Measurements from ENCODE around the gene ADAMTSL1. TPM values are rescaled to one million over a fixed set of nuclear protein-coding genes. Genes with fewer than 3 reads are reported as not detected.

Gene ADAMTSL1
- total and polyA plus RNA-seq, 9 of the 15 experiments (the other 6 are each of a cell fraction or from before 2014, with no cell fraction given) = 0.01 TPM; not detected in 8

GRCh38 chr9:18855656-18856055, 381.7 kb downstream of the ADAMTSL1 start:
- H3K27me3 ChIP-seq (ENCODE audit: control insufficient read depth in 2 of 2, insufficient read depth in 2 of 2, low read length in 2 of 2) = no peaks in the 10 kb centered on the region
- H3K36me3 ChIP-seq (ENCODE audit: control insufficient read depth, insufficient read depth, low read length) = no peaks in the 10 kb centered on the region
- no peaks in the 10 kb centered on the region for H4K20me1 ChIP-seq (replicated peaks; ENCODE audit: control insufficient read depth, insufficient read depth, low read length)
- no peak overlapping the region for H3K9ac ChIP-seq (ENCODE audit: insufficient read depth in 1 of 2, low read depth in 2 of 2, low read length in 2 of 2)
- no peaks in the 10 kb centered on the region for H3K4me1 ChIP-seq (replicated peaks in 1 of 2; ENCODE audit: control insufficient read depth in 2 of 2, insufficient read depth in 2 of 2, low read length in 2 of 2)
- no peak overlapping the region for H2AFZ ChIP-seq (ENCODE audit: low read depth, low read length)
- BruUV-seq (replicated peaks) = no TSS peak
- FAIRE-seq (no peak), DNase-seq (ENCODE audit: extremely low read depth in 1 of 4, low spot score in 3 of 4) (no peak), ATAC-seq (no peak)
- intact Hi-C loops (cut with micrococcal nuclease) = no loop called here
- H3K4me2 ChIP-seq (ENCODE audit: insufficient read depth, low read length) = no peak overlapping the region
- no peak overlapping the region for H3K4me3 ChIP-seq
- no peak for TF ChIP-seq SIN3B (IDR thresholded peaks at IDR 0.05; ENCODE audit: low read depth)
- TF ChIP-seq ZZZ3 (IDR thresholded peaks at IDR 0.05) = no peak
- H3K9me3 ChIP-seq (replicated peaks; ENCODE audit: control insufficient read depth, insufficient read depth, low read depth, low read length) = no peaks in the 10 kb centered on the region
- H3K9me1 ChIP-seq (ENCODE audit: control insufficient read depth, insufficient read depth, low read length) = no peaks in the 10 kb centered on the region
- in situ Hi-C loops (cut with MboI) = no loop called here
- ChIA-PET CTCF (ENCODE audit: low intra/inter-chr PET ratio) (no interaction called here), POLR2A (no interaction called here)
- no peaks in the 10 kb centered on the region for H3K79me2 ChIP-seq (ENCODE audit: control insufficient read depth, insufficient read depth, low read length)
- no peak overlapping the region for H3K27ac ChIP-seq (ENCODE audit: extremely low read depth, low read depth, low read length)
- WGBS (ENCODE audit: insufficient coverage, low coverage, missing lambda C conversion rate) = 4% methylated on average over 2 of the region's 2 CpGs

DNA sequence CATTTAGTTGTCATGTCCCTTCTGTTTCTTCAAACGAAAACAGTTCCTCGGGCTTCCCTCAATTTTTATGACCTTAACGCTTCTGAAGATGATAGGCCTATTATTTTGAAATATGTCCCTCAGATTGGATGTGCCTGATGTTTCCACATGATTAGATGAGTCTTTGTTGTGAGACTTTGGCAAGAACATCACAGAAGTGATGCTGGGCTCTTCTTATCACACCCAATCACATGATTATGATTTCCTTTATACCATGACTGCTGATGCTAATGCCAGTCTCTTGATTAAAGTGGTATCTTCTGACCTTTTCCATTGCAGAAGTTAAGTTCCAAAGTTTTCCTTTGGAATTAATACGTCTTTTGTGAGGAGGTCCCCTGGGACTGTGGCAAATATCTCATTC, 383.4 kb downstream of the ADAMTSL1 start:
- CTCF ChIA-PET (ENCODE audit: low intra/inter-chr PET ratio) = no interaction called here
- intact Hi-C loops (cut with micrococcal nuclease) = no loop called here
- no TSS peak for BruUV-seq (replicated peaks)
- no peak for TF ChIP-seq SMAD1 (IDR thresholded peaks at IDR 0.05; ENCODE audit: low read depth, low read length, partially characterized antibody)
- TF ChIP-seq TRIM24 (IDR thresholded peaks at IDR 0.05) = no peak
- TF ChIP-seq ZZZ3 (IDR thresholded peaks at IDR 0.05) = no peak
- TF ChIP-seq ZFP30 (CRISPR knock-in tag; IDR thresholded peaks at IDR 0.05; ENCODE audit: borderline replicate concordance) = no peak
- no peak for TF ChIP-seq ZFPM2 (CRISPR knock-in tag; IDR thresholded peaks at IDR 0.05)
- TF ChIP-seq ZNF589 (CRISPR knock-in tag; IDR thresholded peaks at IDR 0.05; ENCODE audit: low read depth) = no peak
- TF ChIP-seq FOS (IDR thresholded peaks at IDR 0.05; ENCODE audit: extremely low read depth, insufficient read length) = no peak
- no peak for TF ChIP-seq ZNF224 (CRISPR knock-in tag; IDR thresholded peaks at IDR 0.05)
- TF ChIP-seq, protein P1, sequence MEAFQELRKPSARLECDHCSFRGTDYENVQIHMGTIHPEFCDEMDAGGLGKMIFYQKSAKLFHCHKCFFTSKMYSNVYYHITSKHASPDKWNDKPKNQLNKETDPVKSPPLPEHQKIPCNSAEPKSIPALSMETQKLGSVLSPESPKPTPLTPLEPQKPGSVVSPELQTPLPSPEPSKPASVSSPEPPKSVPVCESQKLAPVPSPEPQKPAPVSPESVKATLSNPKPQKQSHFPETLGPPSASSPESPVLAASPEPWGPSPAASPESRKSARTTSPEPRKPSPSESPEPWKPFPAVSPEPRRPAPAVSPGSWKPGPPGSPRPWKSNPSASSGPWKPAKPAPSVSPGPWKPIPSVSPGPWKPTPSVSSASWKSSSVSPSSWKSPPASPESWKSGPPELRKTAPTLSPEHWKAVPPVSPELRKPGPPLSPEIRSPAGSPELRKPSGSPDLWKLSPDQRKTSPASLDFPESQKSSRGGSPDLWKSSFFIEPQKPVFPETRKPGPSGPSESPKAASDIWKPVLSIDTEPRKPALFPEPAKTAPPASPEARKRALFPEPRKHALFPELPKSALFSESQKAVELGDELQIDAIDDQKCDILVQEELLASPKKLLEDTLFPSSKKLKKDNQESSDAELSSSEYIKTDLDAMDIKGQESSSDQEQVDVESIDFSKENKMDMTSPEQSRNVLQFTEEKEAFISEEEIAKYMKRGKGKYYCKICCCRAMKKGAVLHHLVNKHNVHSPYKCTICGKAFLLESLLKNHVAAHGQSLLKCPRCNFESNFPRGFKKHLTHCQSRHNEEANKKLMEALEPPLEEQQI (IDR thresholded peaks at IDR 0.05) = no peak
- TF ChIP-seq TBL1XR1 (IDR thresholded peaks at IDR 0.05; ENCODE audit: low read length in 2 of 2) = no peak
- TF ChIP-seq, protein P2, sequence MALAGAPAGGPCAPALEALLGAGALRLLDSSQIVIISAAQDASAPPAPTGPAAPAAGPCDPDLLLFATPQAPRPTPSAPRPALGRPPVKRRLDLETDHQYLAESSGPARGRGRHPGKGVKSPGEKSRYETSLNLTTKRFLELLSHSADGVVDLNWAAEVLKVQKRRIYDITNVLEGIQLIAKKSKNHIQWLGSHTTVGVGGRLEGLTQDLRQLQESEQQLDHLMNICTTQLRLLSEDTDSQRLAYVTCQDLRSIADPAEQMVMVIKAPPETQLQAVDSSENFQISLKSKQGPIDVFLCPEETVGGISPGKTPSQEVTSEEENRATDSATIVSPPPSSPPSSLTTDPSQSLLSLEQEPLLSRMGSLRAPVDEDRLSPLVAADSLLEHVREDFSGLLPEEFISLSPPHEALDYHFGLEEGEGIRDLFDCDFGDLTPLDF (CRISPR knock-in tag; IDR thresholded peaks at IDR 0.05) = no peak
- TF ChIP-seq NFXL1 (CRISPR knock-in tag; IDR thresholded peaks at IDR 0.05) = no peak
- TF ChIP-seq IRF2 (CRISPR knock-in tag; IDR thresholded peaks at IDR 0.05) = no peak

More for the DNA sequence above, 383.4 kb downstream of the ADAMTSL1 start:
- no peak overlapping the region for H2AFZ ChIP-seq (ENCODE audit: low read depth, low read length)
- H3K27me3 ChIP-seq (ENCODE audit: control insufficient read depth in 2 of 2, insufficient read depth in 2 of 2, low read length in 2 of 2) = no peaks in the 10 kb centered on the region
- WGBS (ENCODE audit: insufficient coverage, low coverage, missing lambda C conversion rate) = 0% methylated on average over 3 of the region's 4 CpGs
- ATAC-seq (no peak), DNase-seq (ENCODE audit: extremely low read depth in 1 of 4, low spot score in 3 of 4) (no peak), FAIRE-seq (no peak)
- H3K4me3 ChIP-seq = no peak overlapping the region
- H3K27ac ChIP-seq (ENCODE audit: extremely low read depth, low read depth, low read length) = no peak overlapping the region
- no peaks in the 10 kb centered on the region for H3K36me3 ChIP-seq (ENCODE audit: control insufficient read depth, insufficient read depth, low read length)
- H3K9me3 ChIP-seq (replicated peaks; ENCODE audit: control insufficient read depth, insufficient read depth, low read depth, low read length) = no peaks in the 10 kb centered on the region
- no peaks in the 10 kb centered on the region for H3K79me2 ChIP-seq (ENCODE audit: control insufficient read depth, insufficient read depth, low read length)
- no peaks in the 10 kb centered on the region for H3K4me1 ChIP-seq (replicated peaks in 1 of 2; ENCODE audit: control insufficient read depth in 2 of 2, insufficient read depth in 2 of 2, low read length in 2 of 2)
- H4K20me1 ChIP-seq (replicated peaks; ENCODE audit: control insufficient read depth, insufficient read depth, low read length) = no peaks in the 10 kb centered on the region
- H3K9ac ChIP-seq (ENCODE audit: insufficient read depth in 1 of 2, low read depth in 2 of 2, low read length in 2 of 2) = no peak overlapping the region
- no peaks in the 10 kb centered on the region for H3K9me1 ChIP-seq (ENCODE audit: control insufficient read depth, insufficient read depth, low read length)
- no peak overlapping the region for H3K4me2 ChIP-seq (ENCODE audit: insufficient read depth, low read length)
- in situ Hi-C loops (cut with MboI) = no loop called here
- POLR2A ChIA-PET = no interaction called here

Data from K562 (cell line).